ENCODE results near the gene PBX3.

DNA sequence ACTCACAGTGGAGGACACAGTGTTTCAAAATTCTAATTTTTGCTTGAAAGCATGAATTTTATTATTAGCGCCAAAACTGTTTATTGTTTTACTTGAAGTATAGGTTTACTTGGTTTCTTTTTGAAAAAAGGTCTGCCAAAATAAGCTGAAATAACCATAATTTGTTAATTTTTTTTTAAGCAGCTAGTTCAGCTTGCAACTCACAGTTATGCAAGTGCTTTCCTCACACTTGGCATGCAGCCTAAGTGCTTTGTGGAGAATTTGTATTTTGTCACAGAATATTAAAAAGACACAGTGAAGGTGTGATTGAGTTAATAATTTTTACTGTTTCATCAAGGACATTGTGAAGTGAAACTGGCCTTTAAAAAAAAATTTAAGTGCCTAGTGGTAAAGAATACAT is 21.6 kb downstream of the PBX3 start:
- TF ChIP-seq, protein P1, sequence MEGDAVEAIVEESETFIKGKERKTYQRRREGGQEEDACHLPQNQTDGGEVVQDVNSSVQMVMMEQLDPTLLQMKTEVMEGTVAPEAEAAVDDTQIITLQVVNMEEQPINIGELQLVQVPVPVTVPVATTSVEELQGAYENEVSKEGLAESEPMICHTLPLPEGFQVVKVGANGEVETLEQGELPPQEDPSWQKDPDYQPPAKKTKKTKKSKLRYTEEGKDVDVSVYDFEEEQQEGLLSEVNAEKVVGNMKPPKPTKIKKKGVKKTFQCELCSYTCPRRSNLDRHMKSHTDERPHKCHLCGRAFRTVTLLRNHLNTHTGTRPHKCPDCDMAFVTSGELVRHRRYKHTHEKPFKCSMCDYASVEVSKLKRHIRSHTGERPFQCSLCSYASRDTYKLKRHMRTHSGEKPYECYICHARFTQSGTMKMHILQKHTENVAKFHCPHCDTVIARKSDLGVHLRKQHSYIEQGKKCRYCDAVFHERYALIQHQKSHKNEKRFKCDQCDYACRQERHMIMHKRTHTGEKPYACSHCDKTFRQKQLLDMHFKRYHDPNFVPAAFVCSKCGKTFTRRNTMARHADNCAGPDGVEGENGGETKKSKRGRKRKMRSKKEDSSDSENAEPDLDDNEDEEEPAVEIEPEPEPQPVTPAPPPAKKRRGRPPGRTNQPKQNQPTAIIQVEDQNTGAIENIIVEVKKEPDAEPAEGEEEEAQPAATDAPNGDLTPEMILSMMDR (IDR thresholded peaks at IDR 0.05): no peak
- TF ChIP-seq POLR2A (IDR thresholded peaks at IDR 0.05): no peak
